MCF 10A (cell line): ENCODE measurements around the gene ING5. TPM values are rescaled to one million over a fixed set of nuclear protein-coding genes. Genes with fewer than 3 reads are reported as not detected.

Experiments used
- BruUV-seq: library from RNA; stranded (reverse); fragments of 400-500 nt; replicated peaks from 2 replicates; lab custom pipeline; 2021; lab: Mats Ljungman, UMichigan
- CTCF ChIA-PET: fragments of 300-600 bp; sonication (Branson Sonifier 250); formaldehyde crosslinking; extraction: SDS; loops from one replicate; lab custom pipeline; 2021; ENCODE audit warnings: antibody characterized with exemption, inconsistent platforms; lab: Yijun Ruan, JAX
- POLR2A ChIA-PET: fragments of 300-600, 350-650 bp; sonication (Branson Sonifier 250); formaldehyde crosslinking; extraction: SDS; loops from one replicate; lab custom pipeline; 2020; ENCODE audit warnings: antibody characterized with exemption, inconsistent platforms; lab: Yijun Ruan, JAX
- DNase-seq: peaks from one replicate; pipeline ENCODE4 v3.0.0-alpha.2; 2018; ENCODE audit not compliant: unreplicated experiment
- H3K27ac Mint-ChIP-seq: one replicate; pipeline ENCODE4 v1.8.0; 2022; ENCODE audit warnings: mild to moderate bottlenecking, low read depth, mixed read lengths; ENCODE audit not compliant: unreplicated experiment
- H3K27me3 Mint-ChIP-seq: one replicate; pipeline ENCODE4 v1.8.0; 2022; ENCODE audit warnings: mixed read lengths; ENCODE audit not compliant: insufficient read depth, unreplicated experiment
- H3K36me3 Mint-ChIP-seq: one replicate; pipeline ENCODE4 v1.8.0; 2022; ENCODE audit warnings: mild to moderate bottlenecking, moderate library complexity, mixed read lengths; ENCODE audit not compliant: insufficient read depth, unreplicated experiment
- H3K4me1 Mint-ChIP-seq: one replicate; pipeline ENCODE4 v1.8.0; 2022; ENCODE audit warnings: mixed read lengths; ENCODE audit not compliant: insufficient read depth, unreplicated experiment
- H3K4me3 Mint-ChIP-seq: one replicate; pipeline ENCODE4 v1.8.0; 2022; ENCODE audit warnings: mild to moderate bottlenecking, moderate library complexity, mixed read lengths; ENCODE audit not compliant: unreplicated experiment
- H3K9me3 Mint-ChIP-seq: one replicate; pipeline ENCODE4 v1.8.0; 2022; ENCODE audit warnings: mixed read lengths; ENCODE audit not compliant: unreplicated experiment
- intact Hi-C: fragments of 100-400 bp; cut with micrococcal nuclease; formaldehyde crosslinking; loops from 2 replicates; pipeline ENCODE4 v1.14.1; 2022
- total RNA-seq: library from RNA; stranded (reverse); gene quantifications from 2 replicates; pipeline ENCODE4 v1.2.3, GENCODE V29; 2022
- TF ChIP-seq, protein P1 (sequence below): fragments of 200-600 bp; IDR thresholded peaks from one replicate; pipeline ENCODE4 v1.8.0; 2022; ENCODE audit warnings: antibody characterized with exemption, mild to moderate bottlenecking; ENCODE audit not compliant: unreplicated experiment

Gene ING5
- total RNA-seq, 1 experiment from 2014 or later = 35.5 TPM

DNA sequence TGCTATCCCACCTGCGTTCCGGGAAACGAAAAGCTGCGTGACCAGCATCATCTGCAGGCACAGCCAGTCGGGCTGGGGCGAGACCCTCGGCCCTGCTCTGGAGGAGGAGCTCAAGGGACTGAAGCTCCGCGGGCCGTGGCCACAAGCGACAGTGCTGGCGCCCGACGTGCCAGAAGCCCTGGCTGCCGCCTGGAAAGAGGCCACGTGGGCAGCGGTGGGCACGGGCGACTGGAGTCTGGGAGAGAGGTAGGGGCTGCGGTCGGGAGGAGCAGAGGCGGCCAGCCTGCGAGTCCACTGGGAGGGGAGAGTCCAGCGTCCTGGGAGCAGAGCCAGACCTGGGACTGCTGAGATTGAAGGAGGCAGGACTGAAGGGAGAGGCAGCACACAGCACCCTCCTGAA lies 24.4 kb upstream of the ING5 start:
- Mint-ChIP-seq H3K4me1 (peaks cover 6% of the 10 kb centered on the region), H3K9me3 (no peaks in the 10 kb centered on the region), H3K27ac (no peak overlapping the region), H3K27me3 (no peaks in the 10 kb centered on the region), H3K4me3 (no peak overlapping the region), H3K36me3 (peaks cover 48% of the 10 kb centered on the region)
- no peak for DNase-seq
- ChIA-PET POLR2A (no interaction called here), CTCF (no interaction called here)
- BruUV-seq = no TSS peak
- TF ChIP-seq, protein P1, sequence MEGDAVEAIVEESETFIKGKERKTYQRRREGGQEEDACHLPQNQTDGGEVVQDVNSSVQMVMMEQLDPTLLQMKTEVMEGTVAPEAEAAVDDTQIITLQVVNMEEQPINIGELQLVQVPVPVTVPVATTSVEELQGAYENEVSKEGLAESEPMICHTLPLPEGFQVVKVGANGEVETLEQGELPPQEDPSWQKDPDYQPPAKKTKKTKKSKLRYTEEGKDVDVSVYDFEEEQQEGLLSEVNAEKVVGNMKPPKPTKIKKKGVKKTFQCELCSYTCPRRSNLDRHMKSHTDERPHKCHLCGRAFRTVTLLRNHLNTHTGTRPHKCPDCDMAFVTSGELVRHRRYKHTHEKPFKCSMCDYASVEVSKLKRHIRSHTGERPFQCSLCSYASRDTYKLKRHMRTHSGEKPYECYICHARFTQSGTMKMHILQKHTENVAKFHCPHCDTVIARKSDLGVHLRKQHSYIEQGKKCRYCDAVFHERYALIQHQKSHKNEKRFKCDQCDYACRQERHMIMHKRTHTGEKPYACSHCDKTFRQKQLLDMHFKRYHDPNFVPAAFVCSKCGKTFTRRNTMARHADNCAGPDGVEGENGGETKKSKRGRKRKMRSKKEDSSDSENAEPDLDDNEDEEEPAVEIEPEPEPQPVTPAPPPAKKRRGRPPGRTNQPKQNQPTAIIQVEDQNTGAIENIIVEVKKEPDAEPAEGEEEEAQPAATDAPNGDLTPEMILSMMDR = no peak
- intact Hi-C loops = no loop called here

DNA sequence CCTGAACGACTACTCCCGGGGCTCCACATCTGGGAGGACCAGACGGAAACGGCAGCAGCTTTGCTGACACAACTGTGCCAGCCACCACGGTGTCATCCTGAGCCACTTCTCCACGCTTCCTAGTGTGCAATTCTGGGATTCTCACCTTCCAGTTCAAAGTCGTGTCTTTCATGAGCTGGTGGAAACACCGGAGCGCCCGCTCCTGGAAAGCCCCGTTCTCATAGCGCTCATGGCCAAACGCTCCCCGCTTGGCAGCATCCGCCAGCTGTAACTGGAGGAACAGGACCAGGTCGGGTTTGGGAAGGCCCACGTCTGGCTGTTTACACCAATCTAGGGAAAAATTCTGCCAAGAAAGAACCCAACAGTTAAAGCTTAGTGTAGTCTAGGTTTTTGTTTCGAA lies 23.5 kb upstream of the ING5 start:
- H3K36me3 Mint-ChIP-seq = peaks cover 48% of the 10 kb centered on the region
- no peak for DNase-seq
- H3K4me3 Mint-ChIP-seq = no peak overlapping the region
- ChIA-PET CTCF (no interaction called here), POLR2A (no interaction called here)
- H3K9me3 Mint-ChIP-seq = no peaks in the 10 kb centered on the region
- TF ChIP-seq, protein P1 = no peak
- no peaks in the 10 kb centered on the region for H3K27me3 Mint-ChIP-seq
- intact Hi-C loops = no loop called here
- H3K4me1 Mint-ChIP-seq = peaks cover 6% of the 10 kb centered on the region
- H3K27ac Mint-ChIP-seq = no peak overlapping the region
- BruUV-seq = no TSS peak

DNA sequence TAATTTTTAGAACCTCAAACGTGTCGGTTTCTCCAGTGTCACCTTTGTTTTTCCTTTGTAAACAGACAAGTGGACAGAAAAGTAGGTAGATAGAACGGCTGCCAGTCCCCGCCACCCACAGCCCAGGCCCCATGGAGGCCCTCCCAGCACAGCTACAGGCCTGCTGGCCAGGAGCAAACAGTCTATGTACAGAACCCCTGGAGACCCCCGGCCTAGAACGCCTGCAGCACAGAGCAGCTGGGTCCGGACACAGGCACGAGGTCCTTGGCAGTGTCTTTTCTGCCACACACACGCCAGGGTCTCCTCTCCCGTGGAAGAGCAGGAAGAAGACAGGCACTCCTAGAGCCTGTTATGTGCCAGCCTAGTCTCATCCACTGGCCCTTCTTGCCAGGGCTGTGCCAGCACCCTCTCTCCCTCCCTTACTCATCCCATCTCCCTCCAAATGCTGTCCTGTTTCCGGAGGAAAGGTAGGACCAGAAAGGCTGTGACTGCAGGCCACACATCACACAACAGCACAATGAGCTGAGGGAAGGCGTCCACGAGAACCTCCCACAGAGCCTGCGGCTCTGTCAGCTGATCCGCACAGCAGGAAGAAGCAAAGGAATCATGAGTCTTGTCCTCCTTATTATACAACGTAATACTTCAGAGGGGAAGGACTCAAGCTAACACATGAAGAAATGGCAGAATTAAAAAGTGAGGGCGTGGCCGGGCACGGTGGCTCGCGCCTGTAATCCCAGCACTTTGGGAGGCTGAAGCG lies 22.9 kb upstream of the ING5 start:
- intact Hi-C loops = no loop called here
- no peak overlapping the region for H3K4me3 Mint-ChIP-seq
- no TSS peak for BruUV-seq
- H3K36me3 Mint-ChIP-seq = peaks cover 48% of the 10 kb centered on the region
- peaks cover 6% of the 10 kb centered on the region for H3K4me1 Mint-ChIP-seq
- POLR2A ChIA-PET = no interaction called here
- CTCF ChIA-PET = interaction anchor here (0.6 kb wide), 1 partner anchor 21 kb away, joined by 3 read pairs; no protein-coding TSS in a partner anchor
- TF ChIP-seq, protein P1 = no peak
- H3K27ac Mint-ChIP-seq = no peak overlapping the region
- DNase-seq = no peak
- no peaks in the 10 kb centered on the region for H3K9me3 Mint-ChIP-seq
- no peaks in the 10 kb centered on the region for H3K27me3 Mint-ChIP-seq

DNA sequence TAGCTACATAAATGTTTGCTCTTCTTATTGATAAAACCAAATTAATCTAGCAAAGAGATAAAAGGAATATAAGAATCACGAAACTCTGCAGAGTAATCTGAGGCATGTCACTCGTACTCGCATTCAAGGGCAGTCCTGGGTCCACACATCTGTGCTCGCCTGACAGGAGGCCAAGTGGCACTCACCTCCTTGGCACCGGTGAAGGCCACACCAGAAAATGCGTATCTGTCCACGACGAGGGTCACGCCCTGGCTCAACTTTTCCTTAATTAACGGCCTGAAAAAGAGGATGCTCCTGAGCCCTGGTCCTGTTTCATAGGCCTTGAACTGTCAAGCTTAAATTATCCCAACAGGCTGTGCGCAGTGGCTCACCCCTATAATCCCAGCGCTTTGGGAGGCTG lies 21.8 kb upstream of the ING5 start:
- TF ChIP-seq, protein P1 = no peak
- no peaks in the 10 kb centered on the region for H3K27me3 Mint-ChIP-seq
- CTCF ChIA-PET = interaction anchor here (0.6 kb wide), 1 partner anchor 20 kb away, joined by 3 read pairs; no protein-coding TSS in a partner anchor
- no TSS peak for BruUV-seq
- DNase-seq = no peak
- H3K27ac Mint-ChIP-seq = no peak overlapping the region
- POLR2A ChIA-PET = no interaction called here
- H3K4me1 Mint-ChIP-seq = peaks cover 12% of the 10 kb centered on the region
- H3K36me3 Mint-ChIP-seq = peaks cover 45% of the 10 kb centered on the region
- no peak overlapping the region for H3K4me3 Mint-ChIP-seq
- intact Hi-C loops = no loop called here
- no peaks in the 10 kb centered on the region for H3K9me3 Mint-ChIP-seq
